ENCODE results near the gene LRIG2. TPM values are rescaled to one million over a fixed set of nuclear protein-coding genes. Genes with fewer than 3 reads are reported as not detected.
A peak's percentile ranks its signal among the peaks of the same experiment; 100 is the strongest.

Gene LRIG2
- total and polyA plus RNA-seq, 9 of the 15 experiments (the other 6 are each of a cell fraction or from before 2014, with no cell fraction given) = 1.8 to 28.1 (median 11.5) TPM

DNA sequence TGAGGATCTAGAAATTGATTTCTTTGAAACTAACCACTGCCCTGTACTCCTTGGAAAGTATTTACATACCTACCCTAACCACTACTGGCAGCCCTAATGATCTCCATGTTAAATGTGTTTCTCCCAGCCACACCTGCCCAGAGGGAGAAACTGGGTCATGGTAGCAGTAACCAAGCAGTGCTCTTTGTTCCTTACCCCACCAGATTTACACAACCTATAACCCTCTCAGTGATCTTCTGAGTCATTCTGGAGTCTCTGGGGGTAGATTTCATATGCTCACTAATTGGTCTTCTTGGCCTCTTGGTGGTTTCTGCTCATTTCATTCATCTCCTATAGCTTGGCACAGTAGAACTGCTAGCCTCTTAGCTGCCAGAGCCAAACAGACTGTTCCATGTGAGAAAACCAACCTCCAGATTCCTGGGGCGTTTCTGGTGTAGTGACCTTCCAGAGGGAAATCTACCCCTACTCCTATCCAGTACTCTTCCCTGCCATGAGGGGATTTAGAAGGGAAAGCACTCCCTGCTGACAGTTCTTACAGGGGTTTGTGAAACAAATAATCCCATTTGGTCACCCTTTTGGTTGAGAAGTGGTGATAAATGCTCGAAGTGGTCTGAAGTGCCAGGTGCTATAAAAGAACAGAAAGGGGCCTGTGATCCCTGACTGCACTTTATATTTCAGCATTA is 36.2 kb upstream of the LRIG2 start:
- Histone ChIP-seq H3K4me3 (no peak overlapping the region), H2AFZ (ENCODE audit: low read depth, low read length) (no peak overlapping the region), H3K4me2 (ENCODE audit: insufficient read depth, low read length) (no peak overlapping the region), H4K20me1 (replicated peaks; ENCODE audit: control insufficient read depth, insufficient read depth, low read length) (no peaks in the 10 kb centered on the region), H3K9ac (ENCODE audit: insufficient read depth in 1 of 2, low read depth in 2 of 2, low read length in 2 of 2) (no peak overlapping the region), H3K4me1 (replicated peaks in 1 of 2; ENCODE audit: control insufficient read depth in 2 of 2, insufficient read depth in 2 of 2, low read length in 2 of 2) (peaks cover 14 to 26% of the 10 kb centered on the region in 2 experiments), H3K27ac (ENCODE audit: extremely low read depth, low read depth, low read length) (no peak overlapping the region), H3K27me3 (ENCODE audit: control insufficient read depth in 2 of 2, insufficient read depth in 2 of 2, low read length in 2 of 2) (no peaks in the 10 kb centered on the region), H3K9me1 (ENCODE audit: control insufficient read depth, insufficient read depth, low read length) (no peaks in the 10 kb centered on the region), H3K36me3 (ENCODE audit: control insufficient read depth, insufficient read depth, low read length) (no peaks in the 10 kb centered on the region), H3K9me3 (replicated peaks; ENCODE audit: control insufficient read depth, insufficient read depth, low read depth, low read length) (no peaks in the 10 kb centered on the region), H3K79me2 (ENCODE audit: control insufficient read depth, insufficient read depth, low read length) (no peaks in the 10 kb centered on the region)
- no peak for ATAC-seq
- no TSS peak for BruUV-seq (replicated peaks)
- DNase-seq (ENCODE audit: extremely low read depth in 1 of 4, low spot score in 3 of 4) = no peak
- 17% methylated on average over 2 of the region's 2 CpGs for WGBS (ENCODE audit: insufficient coverage, low coverage, missing lambda C conversion rate)
- in situ Hi-C loops (cut with MboI) (no loop called here), intact Hi-C loops (cut with micrococcal nuclease) (no loop called here)
- ChIA-PET POLR2A (no interaction called here), CTCF (ENCODE audit: low intra/inter-chr PET ratio) (interaction anchor here (0.5 kb wide), 1 partner anchor 808 kb away, joined by 3 read pairs; no protein-coding TSS in a partner anchor)
- FAIRE-seq = no peak
- TF ChIP-seq TSC22D4 (tag; IDR thresholded peaks at IDR 0.05) = no peak
- TF ChIP-seq RCOR1 (IDR thresholded peaks at IDR 0.05; ENCODE audit: borderline replicate concordance in 1 of 2, low read depth in 2 of 2, low read length in 2 of 2) = no peak
- peak; percentile 53 for TF ChIP-seq KDM1A (IDR thresholded peaks at IDR 0.05)

DNA sequence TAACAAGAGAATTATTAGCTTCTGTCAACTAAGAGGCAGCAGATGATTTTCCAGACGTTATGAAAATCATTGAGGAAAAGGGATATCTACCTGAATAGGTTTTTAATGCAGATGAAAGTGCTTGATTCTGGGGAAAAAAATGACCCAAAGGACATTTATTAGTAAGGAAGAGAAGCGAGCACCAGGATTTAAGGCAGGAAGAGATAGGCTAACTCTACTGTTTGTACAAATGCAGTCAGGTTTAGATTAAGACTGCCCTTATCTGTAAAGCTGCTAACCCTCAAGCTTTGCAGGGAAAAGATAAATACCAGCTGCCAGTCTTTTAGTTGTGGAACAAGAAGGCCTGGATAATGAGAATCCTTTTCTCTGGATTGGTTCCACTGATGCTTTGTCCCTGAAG is 33.0 kb upstream of the LRIG2 start:
- Histone ChIP-seq H4K20me1 (replicated peaks; ENCODE audit: control insufficient read depth, insufficient read depth, low read length) (no peaks in the 10 kb centered on the region), H3K36me3 (ENCODE audit: control insufficient read depth, insufficient read depth, low read length) (no peaks in the 10 kb centered on the region), H3K9me1 (ENCODE audit: control insufficient read depth, insufficient read depth, low read length) (no peaks in the 10 kb centered on the region), H3K4me2 (ENCODE audit: insufficient read depth, low read length) (no peak overlapping the region), H3K9me3 (replicated peaks; ENCODE audit: control insufficient read depth, insufficient read depth, low read depth, low read length) (no peaks in the 10 kb centered on the region), H3K79me2 (ENCODE audit: control insufficient read depth, insufficient read depth, low read length) (no peaks in the 10 kb centered on the region), H3K4me3 (no peak overlapping the region), H3K9ac (ENCODE audit: insufficient read depth in 1 of 2, low read depth in 2 of 2, low read length in 2 of 2) (no peak overlapping the region), H3K27me3 (ENCODE audit: control insufficient read depth in 2 of 2, insufficient read depth in 2 of 2, low read length in 2 of 2) (no peaks in the 10 kb centered on the region), H3K27ac (ENCODE audit: extremely low read depth, low read depth, low read length) (no peak overlapping the region), H3K4me1 (replicated peaks in 1 of 2; ENCODE audit: control insufficient read depth in 2 of 2, insufficient read depth in 2 of 2, low read length in 2 of 2) (peaks cover 18 to 45% of the 10 kb centered on the region in 2 experiments), H2AFZ (ENCODE audit: low read depth, low read length) (no peak overlapping the region)
- 0% methylated on average over 2 of the region's 2 CpGs for WGBS (ENCODE audit: insufficient coverage, low coverage, missing lambda C conversion rate)
- CTCF ChIA-PET (ENCODE audit: low intra/inter-chr PET ratio) = interaction anchor here (0.7 kb wide), 1 partner anchor 158 kb away, joined by 4 read pairs; no protein-coding TSS in a partner anchor
- in situ Hi-C loops (cut with MboI) = loop anchor here (5.0 kb wide), 4 partner anchors 83 to 323 kb away; partner anchors contain the start of genes PPM1J and SLC16A1
- peak in 2 of 4 experiments; percentile 61 to 83 for DNase-seq (ENCODE audit: extremely low read depth in 1 of 4, low spot score in 3 of 4)
- intact Hi-C loops (cut with micrococcal nuclease) = loop anchor here (5.0 kb wide), 1 partner anchor 648 kb away; no protein-coding TSS in a partner anchor
- peak; percentile 53 for ATAC-seq
- peak; percentile 87 for FAIRE-seq
- BruUV-seq (replicated peaks) = no TSS peak
- POLR2A ChIA-PET = interaction anchor here (0.6 to 1.7 kb wide), 12 partner anchors 10 to 162 kb away, joined by 3 to 7 read pairs (median 3); partner anchors contain the start of gene SLC16A1
- peak; percentile 91 for TF ChIP-seq STAT5A (IDR thresholded peaks at IDR 0.05; ENCODE audit: borderline replicate concordance, low read length)
- TF ChIP-seq ZNF785 (CRISPR knock-in tag; IDR thresholded peaks at IDR 0.05) = no peak
- TF ChIP-seq RNF2 (IDR thresholded peaks at IDR 0.05) = 0 out of 2 replicates have a peak, but pooled peaks have one; percentile 54
- TF ChIP-seq TEAD1 (CRISPR knock-in tag; IDR thresholded peaks at IDR 0.05) = peak in 1 of 2 experiments; percentile 83; a peak in 1 of 4 replicates
- 0 out of 2 replicates have a peak, but pooled peaks have one; percentile 49 for TF ChIP-seq MEF2D (tag; conservative IDR thresholded peaks at IDR 0.05; ENCODE audit: low read depth)
- TF ChIP-seq, protein P1, sequence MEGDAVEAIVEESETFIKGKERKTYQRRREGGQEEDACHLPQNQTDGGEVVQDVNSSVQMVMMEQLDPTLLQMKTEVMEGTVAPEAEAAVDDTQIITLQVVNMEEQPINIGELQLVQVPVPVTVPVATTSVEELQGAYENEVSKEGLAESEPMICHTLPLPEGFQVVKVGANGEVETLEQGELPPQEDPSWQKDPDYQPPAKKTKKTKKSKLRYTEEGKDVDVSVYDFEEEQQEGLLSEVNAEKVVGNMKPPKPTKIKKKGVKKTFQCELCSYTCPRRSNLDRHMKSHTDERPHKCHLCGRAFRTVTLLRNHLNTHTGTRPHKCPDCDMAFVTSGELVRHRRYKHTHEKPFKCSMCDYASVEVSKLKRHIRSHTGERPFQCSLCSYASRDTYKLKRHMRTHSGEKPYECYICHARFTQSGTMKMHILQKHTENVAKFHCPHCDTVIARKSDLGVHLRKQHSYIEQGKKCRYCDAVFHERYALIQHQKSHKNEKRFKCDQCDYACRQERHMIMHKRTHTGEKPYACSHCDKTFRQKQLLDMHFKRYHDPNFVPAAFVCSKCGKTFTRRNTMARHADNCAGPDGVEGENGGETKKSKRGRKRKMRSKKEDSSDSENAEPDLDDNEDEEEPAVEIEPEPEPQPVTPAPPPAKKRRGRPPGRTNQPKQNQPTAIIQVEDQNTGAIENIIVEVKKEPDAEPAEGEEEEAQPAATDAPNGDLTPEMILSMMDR (IDR thresholded peaks at IDR 0.05 in 2 of 3, conservative IDR thresholded peaks at IDR 0.05 in 1 of 3; ENCODE audit: insufficient read depth in 2 of 3, low read depth in 1 of 3, low read length in 3 of 3) = peak in 1 of 3 experiments; percentile 10; a peak in 1 of 6 replicates
- TF ChIP-seq ZNF766 (CRISPR knock-in tag; conservative IDR thresholded peaks at IDR 0.05) = peak; percentile 95
- no peak for TF ChIP-seq E2F3 (CRISPR knock-in tag; IDR thresholded peaks at IDR 0.05)
- TF ChIP-seq, protein P2, sequence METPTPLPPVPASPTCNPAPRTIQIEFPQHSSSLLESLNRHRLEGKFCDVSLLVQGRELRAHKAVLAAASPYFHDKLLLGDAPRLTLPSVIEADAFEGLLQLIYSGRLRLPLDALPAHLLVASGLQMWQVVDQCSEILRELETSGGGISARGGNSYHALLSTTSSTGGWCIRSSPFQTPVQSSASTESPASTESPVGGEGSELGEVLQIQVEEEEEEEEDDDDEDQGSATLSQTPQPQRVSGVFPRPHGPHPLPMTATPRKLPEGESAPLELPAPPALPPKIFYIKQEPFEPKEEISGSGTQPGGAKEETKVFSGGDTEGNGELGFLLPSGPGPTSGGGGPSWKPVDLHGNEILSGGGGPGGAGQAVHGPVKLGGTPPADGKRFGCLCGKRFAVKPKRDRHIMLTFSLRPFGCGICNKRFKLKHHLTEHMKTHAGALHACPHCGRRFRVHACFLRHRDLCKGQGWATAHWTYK (CRISPR knock-in tag; IDR thresholded peaks at IDR 0.05) = peak; percentile 53; the same call in 1 of the 2 replicates
